B cell (primary cell): ENCODE data around the gene WNT16. TPM values are rescaled to one million over a fixed set of nuclear protein-coding genes. Genes with fewer than 3 reads are reported as not detected.

ENCODE experiments used
- ATAC-seq: fragments of 200-7000 bp; cut with Tn5 transposase; one replicate; pipeline ENCODE4 v1.10.0; 2021; ENCODE audit warnings: low read depth, mild to moderate bottlenecking, moderate number of reproducible peaks, moderate library complexity
- CTCF ChIA-PET: fragments of 350-600 bp; sonication (Branson Sonifier 250); formaldehyde crosslinking; loops from one replicate; lab custom pipeline; 2021; ENCODE audit warnings: antibody characterized with exemption, inconsistent platforms; lab: Charles Lee
- POLR2A ChIA-PET: fragments of 350-600 bp; sonication (Branson Sonifier 250); formaldehyde crosslinking; loops from one replicate; lab custom pipeline; 2021; ENCODE audit warnings: antibody characterized with exemption; lab: Charles Lee
- DNase-seq: peaks from one replicate; pipeline ENCODE4 v3.0.0; 2013
- H2AFZ ChIP-seq: 2 replicates; pipeline ENCODE4 v1.6.1; 2012; ENCODE audit warnings: mild to moderate bottlenecking, low read depth, low read length; ENCODE audit not compliant: insufficient read depth, poor library complexity, severe bottlenecking
- H3K27ac ChIP-seq, 2 donors: 1 replicate in 1 of 2; 2 replicates in 1 of 2; pipeline ENCODE4 v1.5.1; 2012 to 2013; ENCODE audit warnings: low read length in 2 of 2, mild to moderate bottlenecking in 2 of 2, moderate library complexity in 1 of 2
- H3K27me3 ChIP-seq, 4 experiments: fragments of 200-600 bp in 1 of 4; sonication (generic) in 1 of 4; replicated peaks in 1 of 4; 1 replicate in 2 of 4; 2 replicates in 2 of 4; pipeline versions ENCODE4 v1.6.1 to v1.7.0; 2013 to 2016; ENCODE audit warnings: low read length in 3 of 4, mild to moderate bottlenecking in 2 of 4, mixed read lengths in 1 of 4, moderate library complexity in 1 of 4; ENCODE audit not compliant: insufficient read depth in 4 of 4, control insufficient read depth in 3 of 4; ENCODE audit errors: control extremely low read depth in 1 of 4
- H3K36me3 ChIP-seq, 2 experiments: replicated peaks in 1 of 2; 1 replicate in 1 of 2; 2 replicates in 1 of 2; pipeline versions ENCODE4 v1.6.1 to v1.7.1; 2013; ENCODE audit warnings: low read length in 1 of 2; ENCODE audit not compliant: insufficient read depth in 2 of 2, control insufficient read depth in 1 of 2; ENCODE audit errors: control extremely low read depth in 1 of 2, extremely low read depth in 1 of 2
- H3K4me1 ChIP-seq, 2 donors: fragments of 200-600 bp in 1 of 2; sonication (generic) in 1 of 2; 1 replicate in 1 of 2; 2 replicates in 1 of 2; pipeline versions ENCODE4 v1.5.1 to v1.6.1; 2013 to 2017; ENCODE audit warnings: low read length in 2 of 2; ENCODE audit not compliant: control insufficient read depth in 2 of 2, insufficient read depth in 2 of 2
- H3K4me2 ChIP-seq: replicated peaks from 2 replicates; pipeline ENCODE3; 2012; ENCODE audit warnings: mild to moderate bottlenecking, low read depth, low read length; ENCODE audit not compliant: poor library complexity, severe bottlenecking
- H3K4me3 ChIP-seq, 5 experiments: fragments of 200-600 bp in 1 of 5; sonication (generic) in 1 of 5; 1 replicate in 3 of 5; 2 replicates in 2 of 5; pipeline versions ENCODE4 v1.5.1 to v1.7.0; 2011 to 2016; ENCODE audit warnings: low read length in 4 of 5, mild to moderate bottlenecking in 4 of 5, low read depth in 2 of 5, control low read depth in 1 of 5, moderate library complexity in 1 of 5; ENCODE audit not compliant: insufficient read depth in 1 of 5; ENCODE audit errors: control extremely low read depth in 1 of 5, extremely low read depth in 1 of 5
- H3K79me2 ChIP-seq: fragments of 200-600 bp; sonication (generic); one replicate; pipeline ENCODE4 v1.6.0; 2016; ENCODE audit warnings: low read length; ENCODE audit not compliant: control insufficient read depth, insufficient read depth
- H3K9ac ChIP-seq: fragments of 200-600 bp; sonication (generic); 2 replicates; pipeline ENCODE4 v1.6.1; 2017; ENCODE audit warnings: mild to moderate bottlenecking, low read length, moderate library complexity
- H3K9me3 ChIP-seq, 3 donors: one replicate each; pipeline versions ENCODE4 v1.6.1 to v1.7.1; 2013; ENCODE audit warnings: low read length in 2 of 3; ENCODE audit not compliant: control insufficient read depth in 2 of 3, insufficient read depth in 1 of 3; ENCODE audit errors: control extremely low read depth in 1 of 3
- H4K20me1 ChIP-seq: 2 replicates; pipeline ENCODE4 v1.6.0; 2012; ENCODE audit warnings: mild to moderate bottlenecking, low read length; ENCODE audit not compliant: insufficient read depth, control insufficient read depth, poor library complexity, severe bottlenecking
- H3K27ac Mint-ChIP-seq: one replicate; pipeline ENCODE4 v1.8.0; 2021; ENCODE audit warnings: mixed read lengths
- H3K27me3 Mint-ChIP-seq: one replicate; pipeline ENCODE4 v1.8.0; 2021; ENCODE audit warnings: mixed read lengths
- H3K4me1 Mint-ChIP-seq: one replicate; pipeline ENCODE4 v1.8.0; 2021; ENCODE audit warnings: mixed read lengths
- H3K4me3 Mint-ChIP-seq: one replicate; pipeline ENCODE4 v1.8.0; 2021; ENCODE audit warnings: mixed read lengths
- H3K9me3 Mint-ChIP-seq: one replicate; pipeline ENCODE4 v1.8.0; 2022; ENCODE audit warnings: mixed read lengths; ENCODE audit not compliant: insufficient read depth
- EZH2 ChIP-seq: IDR thresholded peaks from 2 replicates; pipeline ENCODE4 v1.6.1; 2012; ENCODE audit warnings: borderline replicate concordance, low read depth, mild to moderate bottlenecking, moderate library complexity, low read length; ENCODE audit not compliant: insufficient read depth, poor library complexity, severe bottlenecking
- WGBS: methylation state at CpG from one replicate; pipeline ENCODE4 v1.1.5; 2013; ENCODE audit warnings: missing lambda C conversion rate; ENCODE audit not compliant: insufficient coverage; 5-methylcytosine and 5-hydroxymethylcytosine counted together
- intact Hi-C: fragments of 100-400 bp; cut with micrococcal nuclease; formaldehyde crosslinking; loops from one replicate; pipeline ENCODE4 v1.10.0; 2022
- polyA plus RNA-seq: library from polyadenylated mRNA; depleted of rRNA; stranded (reverse); fragments of >200 nt; gene quantifications from 2 replicates; pipeline ENCODE4 v1.2.3, GENCODE V29; 2012
- total RNA-seq, 2 donors: library from RNA; stranded (reverse); fragments of 120-200 nt in 1 of 2; gene quantifications; 1 replicate in 1 of 2; 2 replicates in 1 of 2; pipeline versions ENCODE4 v1.2.3 to v1.2.4, GENCODE V29; 2013 to 2022
- TF ChIP-seq, protein P1 (sequence below): fragments of 200-600 bp; IDR thresholded peaks from one replicate; pipeline ENCODE4 v1.8.0; 2022; ENCODE audit warnings: antibody characterized with exemption, mild to moderate bottlenecking

WNT16 gene
- total and polyA plus RNA-seq, 2 donors (not counting 1 experiment from before 2014, with no cell fraction given) = 4.2 to 6.9 TPM

GRCh38 chr7:121334376-121334775 is 5.6 kb downstream of the WNT16 start:
- Histone ChIP-seq H3K4me1 (peaks cover 10% of the 10 kb centered on the region in 2 donors), H3K9me3 (no peaks in the 10 kb centered on the region), H4K20me1 (no peaks in the 10 kb centered on the region), H3K79me2 (peaks cover 10% of the 10 kb centered on the region), H3K4me2 (no peak overlapping the region), H3K4me3 (no peak overlapping the region), H3K36me3 (peaks cover 3 to 5% of the 10 kb centered on the region in 2 experiments), H2AFZ (no peak overlapping the region), H3K9ac (no peak overlapping the region), H3K27ac (no peak overlapping the region), H3K27me3 (peaks cover 0 to 3% (median 0%) of the 10 kb centered on the region in 4 experiments)
- TF ChIP-seq EZH2 = no peak
- TF ChIP-seq, protein P1, sequence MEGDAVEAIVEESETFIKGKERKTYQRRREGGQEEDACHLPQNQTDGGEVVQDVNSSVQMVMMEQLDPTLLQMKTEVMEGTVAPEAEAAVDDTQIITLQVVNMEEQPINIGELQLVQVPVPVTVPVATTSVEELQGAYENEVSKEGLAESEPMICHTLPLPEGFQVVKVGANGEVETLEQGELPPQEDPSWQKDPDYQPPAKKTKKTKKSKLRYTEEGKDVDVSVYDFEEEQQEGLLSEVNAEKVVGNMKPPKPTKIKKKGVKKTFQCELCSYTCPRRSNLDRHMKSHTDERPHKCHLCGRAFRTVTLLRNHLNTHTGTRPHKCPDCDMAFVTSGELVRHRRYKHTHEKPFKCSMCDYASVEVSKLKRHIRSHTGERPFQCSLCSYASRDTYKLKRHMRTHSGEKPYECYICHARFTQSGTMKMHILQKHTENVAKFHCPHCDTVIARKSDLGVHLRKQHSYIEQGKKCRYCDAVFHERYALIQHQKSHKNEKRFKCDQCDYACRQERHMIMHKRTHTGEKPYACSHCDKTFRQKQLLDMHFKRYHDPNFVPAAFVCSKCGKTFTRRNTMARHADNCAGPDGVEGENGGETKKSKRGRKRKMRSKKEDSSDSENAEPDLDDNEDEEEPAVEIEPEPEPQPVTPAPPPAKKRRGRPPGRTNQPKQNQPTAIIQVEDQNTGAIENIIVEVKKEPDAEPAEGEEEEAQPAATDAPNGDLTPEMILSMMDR = no peak
- no peak overlapping the region for H3K4me3 Mint-ChIP-seq
- H3K27me3 Mint-ChIP-seq = peaks cover 9% of the 10 kb centered on the region
- H3K9me3 Mint-ChIP-seq = no peaks in the 10 kb centered on the region
- WGBS = no CpG with 5 or more reads among the region's 4 CpGs
- ChIA-PET POLR2A (no interaction called here), CTCF (no interaction called here)
- intact Hi-C loops = loop anchor here (5.0 to 10.0 kb wide), 2 partner anchors 63 to 540 kb away; partner anchors contain the start of gene FAM3C
- ATAC-seq (no peak), DNase-seq (no peak)
- peaks cover 35% of the 10 kb centered on the region for H3K4me1 Mint-ChIP-seq
- H3K27ac Mint-ChIP-seq = no peak overlapping the region

DNA sequence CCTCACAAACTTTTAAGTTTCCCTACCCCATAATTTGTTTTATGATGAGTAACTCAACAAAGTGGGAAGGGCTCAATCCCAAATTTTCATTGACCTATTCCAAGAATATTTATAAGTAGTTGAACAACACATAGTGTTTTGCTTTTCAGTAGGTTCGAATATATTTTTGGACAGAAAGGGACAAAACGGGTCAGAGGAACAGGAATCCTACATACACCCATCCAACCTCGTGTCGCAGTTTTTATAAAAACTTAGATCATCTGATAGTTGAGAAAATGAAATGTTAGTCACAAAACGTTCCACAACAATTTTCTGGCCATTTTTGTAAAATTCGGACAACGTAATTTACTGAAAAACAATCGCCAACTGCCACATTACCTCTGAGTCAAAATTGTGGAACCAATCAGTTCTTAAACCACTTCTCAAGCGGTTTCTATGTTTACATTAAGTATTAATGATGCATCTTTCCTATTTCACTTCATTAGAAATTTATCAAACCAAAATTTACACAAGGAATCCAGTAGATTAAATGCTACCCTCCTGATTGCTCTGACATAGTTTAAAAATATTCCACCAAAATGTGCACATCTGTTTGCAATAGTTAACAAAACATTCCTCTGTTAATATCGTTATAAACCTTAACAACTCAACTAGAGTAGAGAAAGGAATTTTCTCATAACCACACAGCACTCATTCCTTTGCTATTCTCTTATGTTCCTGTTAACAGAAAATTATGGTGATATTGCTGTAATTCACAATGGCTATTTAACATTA is 6.3 kb downstream of the WNT16 start:
- H3K27ac Mint-ChIP-seq = peak overlapping the region; percentile 38
- ChIA-PET CTCF (interaction anchor here (0.6 kb wide), 1 partner anchor 177 kb away, joined by 3 read pairs; no protein-coding TSS in a partner anchor), POLR2A (no interaction called here)
- no peak overlapping the region for H3K27ac ChIP-seq
- peaks cover 0 to 3% (median 0%) of the 10 kb centered on the region in 4 experiments for H3K27me3 ChIP-seq
- DNase-seq (no peak), ATAC-seq (no peak)
- no peak overlapping the region for H2AFZ ChIP-seq
- peaks cover 6% of the 10 kb centered on the region for H3K79me2 ChIP-seq
- no peak overlapping the region for H3K9ac ChIP-seq
- H3K9me3 Mint-ChIP-seq = no peaks in the 10 kb centered on the region
- H3K4me3 Mint-ChIP-seq = no peak overlapping the region
- WGBS = no CpG with 5 or more reads among the region's 10 CpGs
- no peak overlapping the region for H3K4me3 ChIP-seq
- peaks cover 5 to 10% of the 10 kb centered on the region in 2 donors for H3K4me1 ChIP-seq
- intact Hi-C loops = loop anchor here (5.0 to 10.0 kb wide), 2 partner anchors 62 to 540 kb away; partner anchors contain the start of gene FAM3C
- no peak for TF ChIP-seq EZH2
- TF ChIP-seq, protein P1 = no peak
- peaks cover 9% of the 10 kb centered on the region for H3K27me3 Mint-ChIP-seq
- H3K4me1 Mint-ChIP-seq = peaks cover 29% of the 10 kb centered on the region
- H3K4me2 ChIP-seq = no peak overlapping the region
- no peaks in the 10 kb centered on the region for H3K9me3 ChIP-seq
- H3K36me3 ChIP-seq = peaks cover 3 to 5% of the 10 kb centered on the region in 2 experiments
- no peaks in the 10 kb centered on the region for H4K20me1 ChIP-seq
